Measurements from ENCODE around the gene ANKRD39. TPM values are rescaled to one million over a fixed set of nuclear protein-coding genes. Genes with fewer than 3 reads are reported as not detected.

The ANKRD39 gene
- total and polyA plus RNA-seq, 2 of the 4 experiments (the other 2 are of a cell fraction): 12.5 to 17.0 TPM

GRCh38 chr2:96898135-96898505 lies 40.3 kb upstream of the ANKRD39 start:
- no TSS peak for BruUV-seq (replicated peaks)
- ChIA-PET POLR2A (ENCODE audit: unreplicated experiment) (no interaction called here), CTCF (no interaction called here)
- DNase-seq (no peak), ATAC-seq (ENCODE audit: low read depth) (no peak)
- no peak overlapping the region for H2AK5ac ChIP-seq (ENCODE audit: low read depth, low read length)
- H2AK9ac ChIP-seq (replicated peaks; ENCODE audit: low read depth, low read length, poor library complexity): no peak overlapping the region
- no peak overlapping the region for H3K4me3 ChIP-seq (ENCODE audit: insufficient read depth, low read depth, low read length)
- in situ Hi-C loops (cut with MboI; ENCODE audit: low sequenced_read_pairs) (no loop called here), dilution Hi-C loops (cut with HindIII; ENCODE audit: low sequenced_read_pairs, unreplicated experiment) (no loop called here), intact Hi-C loops (cut with micrococcal nuclease) (no loop called here)
- no peak overlapping the region for H2BK20ac ChIP-seq (ENCODE audit: low read depth, low read length)
- no peaks in the 10 kb centered on the region for H4K20me1 ChIP-seq (ENCODE audit: insufficient read depth, low read length)
- no peaks in the 10 kb centered on the region; the same call in 1 of the 2 replicates for H3K27me3 ChIP-seq (ENCODE audit: control insufficient read depth, insufficient read depth, low read length)
- H2BK5ac ChIP-seq (ENCODE audit: low read depth, low read length, poor library complexity, severe bottlenecking): no peak overlapping the region
- H3K4me1 ChIP-seq (ENCODE audit: control insufficient read depth, insufficient read depth, low read length): peaks cover 3% of the 10 kb centered on the region; the same call in 1 of the 2 replicates
- no peak overlapping the region for H2BK15ac ChIP-seq (ENCODE audit: low read depth, low read length)
- no peak overlapping the region for H3K4ac ChIP-seq (ENCODE audit: low read depth, low read length)
- H3K18ac ChIP-seq (ENCODE audit: low read depth, low read length): no peak overlapping the region
- H4K91ac ChIP-seq (ENCODE audit: insufficient read depth, low read depth, low read length): no peak overlapping the region
- no peaks in the 10 kb centered on the region for H3K9me3 ChIP-seq (ENCODE audit: control insufficient read depth, insufficient read depth, low read length)
- H4K5ac ChIP-seq (ENCODE audit: low read depth, low read length): no peak overlapping the region
- no peaks in the 10 kb centered on the region for H3K36me3 ChIP-seq (ENCODE audit: control insufficient read depth, insufficient read depth, low read length)
- H3K27ac ChIP-seq (ENCODE audit: insufficient read depth, low read length): no peak overlapping the region
- 93% methylated on average over 6 of the region's 8 CpGs; no CpG with 5 or more reads in 1 of the 2 experiments for WGBS, 2 experiments (ENCODE audit: extremely low coverage in 2 of 2, insufficient read length in 1 of 2)
- H3K56ac ChIP-seq (ENCODE audit: extremely low read depth, insufficient read depth, low read length): no peak overlapping the region
- H3K9me1 ChIP-seq (ENCODE audit: insufficient read depth, low read length): no peaks in the 10 kb centered on the region
- no peak overlapping the region for H4K8ac ChIP-seq (ENCODE audit: low read depth in 2 of 2, low read length in 2 of 2)
- no peak overlapping the region for H3K9ac ChIP-seq (ENCODE audit: low read depth, low read length)
- H3K14ac ChIP-seq (replicated peaks; ENCODE audit: low read depth, low read length): no peak overlapping the region
- no peak overlapping the region for H3K23ac ChIP-seq (ENCODE audit: low read depth, low read length)
- H2BK120ac ChIP-seq (ENCODE audit: low read depth, low read length): no peak overlapping the region
- no peak overlapping the region for H3K4me2 ChIP-seq (ENCODE audit: low read depth, low read length)
- H2AFZ ChIP-seq (replicated peaks; ENCODE audit: low read length, poor library complexity): no peak overlapping the region
- no peaks in the 10 kb centered on the region for H3K79me1 ChIP-seq (ENCODE audit: low read depth in 1 of 2, low read length in 2 of 2)
- TF ChIP-seq BHLHE40 (IDR thresholded peaks at IDR 0.05; ENCODE audit: low read depth, low read length) (no peak), USF2 (IDR thresholded peaks at IDR 0.05; ENCODE audit: low read depth, low read length) (no peak), CTCF (conservative IDR thresholded peaks at IDR 0.05; ENCODE audit: low read depth, low read length) (no peak), MXI1 (IDR thresholded peaks at IDR 0.05; ENCODE audit: borderline replicate concordance, low read depth, low read length) (no peak), FOS (IDR thresholded peaks at IDR 0.05; ENCODE audit: low read depth, low read length) (no peak), ELK1 (IDR thresholded peaks at IDR 0.05; ENCODE audit: borderline replicate concordance, low read depth, low read length) (no peak), MAZ (IDR thresholded peaks at IDR 0.05; ENCODE audit: borderline replicate concordance, low read depth, low read length) (no peak), RAD21 (IDR thresholded peaks at IDR 0.05; ENCODE audit: low read length) (no peak), SMC3 (IDR thresholded peaks at IDR 0.05; ENCODE audit: low read depth, low read length) (no peak), RCOR1 (IDR thresholded peaks at IDR 0.05; ENCODE audit: insufficient replicate concordance, low read length) (no peak), CEBPB (IDR thresholded peaks at IDR 0.05; ENCODE audit: low read depth, low read length) (no peak), CHD1 (IDR thresholded peaks at IDR 0.05; ENCODE audit: low read depth, low read length) (no peak), RFX5 (IDR thresholded peaks at IDR 0.05; ENCODE audit: low read depth, low read length) (no peak), MAFK (IDR thresholded peaks at IDR 0.05; ENCODE audit: low read depth, low read length) (no peak)

All from IMR-90 (cell line).